GM18861 (cell line): ENCODE measurements around the gene CAMK1G.
A peak's percentile ranks its signal among the peaks of the same experiment; 100 is the strongest.

Experiments used
- ATAC-seq: cut with Tn5 transposase; IDR thresholded peaks from one replicate; pipeline ENCODE4 v1.9.1; 2021; ENCODE audit not compliant: unreplicated experiment

CAMK1G gene

DNA sequence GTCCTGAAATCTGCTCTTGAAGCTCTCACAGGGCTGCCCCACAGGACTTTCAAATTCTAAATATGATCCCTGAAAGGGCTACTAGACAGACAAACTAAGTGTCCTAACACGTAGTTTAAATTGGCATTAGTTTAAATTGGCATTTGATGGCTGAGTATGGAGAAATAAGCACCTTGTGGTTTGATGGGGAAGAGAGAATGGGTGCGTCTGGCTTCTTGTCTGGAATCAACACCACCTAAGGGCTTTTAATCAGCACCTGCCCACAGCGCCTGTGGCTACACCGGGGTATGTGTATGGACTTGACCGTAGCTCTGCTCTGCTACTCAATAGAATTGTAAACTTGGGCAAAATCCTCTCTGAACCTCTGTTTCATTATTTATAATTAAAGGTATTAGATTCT, 74.4 kb downstream of the CAMK1G start:
- ATAC-seq, result no peak

DNA sequence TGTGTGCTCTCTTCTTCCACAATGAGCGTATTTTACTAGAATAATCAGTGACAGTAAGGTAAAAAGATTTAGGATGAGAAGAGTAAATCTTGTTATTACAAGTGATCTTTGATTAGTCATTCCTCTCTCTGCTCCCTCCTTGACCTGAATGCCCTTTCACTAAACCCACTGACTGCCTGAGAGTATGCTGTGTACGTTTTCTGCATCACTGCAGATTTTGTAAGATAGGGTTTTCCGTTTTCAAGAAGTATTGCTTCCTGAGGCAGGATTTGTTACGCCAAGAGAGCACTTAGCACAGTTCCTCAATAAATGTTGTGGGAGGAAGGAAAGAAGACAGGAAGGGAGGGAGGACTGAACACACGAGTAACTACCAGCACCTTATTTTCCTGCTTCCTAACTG, 76.4 kb downstream of the CAMK1G start:
- peak; percentile 86 for ATAC-seq

GRCh38 chr1:209661071-209661470, 77.6 kb downstream of the CAMK1G start:
- no peak for ATAC-seq

- no peak for ATAC-seq
Measured at GRCh38 chr1:209662879-209663327, 79.4 kb downstream of the CAMK1G start.
